HG03378 (cell line): Measurements from ENCODE around the gene FAM149A.

Experiments used
- ATAC-seq: cut with Tn5 transposase; IDR thresholded peaks from one replicate; pipeline ENCODE4 v1.9.1; 2021; ENCODE audit warnings: mild to moderate bottlenecking, moderate library complexity; ENCODE audit not compliant: unreplicated experiment

The FAM149A gene

DNA sequence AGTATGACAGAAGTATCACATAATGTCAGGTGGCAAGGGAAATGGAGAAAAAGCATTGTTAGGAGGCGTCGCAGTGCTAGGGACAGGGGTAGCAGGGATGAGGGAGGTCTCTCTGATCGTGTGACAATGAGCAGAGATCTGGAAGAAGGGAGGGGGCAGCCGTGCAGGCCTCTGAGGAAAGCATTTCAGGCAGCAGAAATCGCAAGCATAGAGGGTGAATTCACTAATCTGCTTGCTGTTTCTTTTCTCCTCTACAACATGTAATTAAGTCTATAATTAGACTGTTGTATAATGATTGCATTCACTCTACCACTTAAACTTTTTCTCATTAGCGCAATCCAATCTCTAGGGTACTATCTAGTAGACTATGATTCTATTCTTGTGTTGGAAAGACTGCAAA, 96.0 kb downstream of the FAM149A start:
- ATAC-seq: no peak

DNA sequence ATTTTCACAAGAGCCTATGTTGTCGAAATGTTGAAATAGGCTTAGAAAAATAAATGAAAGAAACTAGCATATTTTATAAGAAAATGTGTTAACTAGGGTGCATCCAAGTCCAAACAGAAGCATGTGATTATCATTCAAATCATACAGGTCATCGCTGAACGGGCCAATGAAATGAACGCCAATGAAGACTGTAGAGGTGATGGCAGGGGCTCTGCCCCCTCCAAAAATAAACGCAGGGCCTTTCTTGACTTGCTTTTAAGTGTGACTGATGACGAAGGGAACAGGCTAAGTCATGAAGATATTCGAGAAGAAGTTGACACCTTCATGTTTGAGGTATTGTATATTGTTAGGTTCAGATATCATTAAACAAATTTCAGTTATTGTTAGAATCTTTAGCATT, 96.5 kb downstream of the FAM149A start:
- no peak for ATAC-seq

DNA sequence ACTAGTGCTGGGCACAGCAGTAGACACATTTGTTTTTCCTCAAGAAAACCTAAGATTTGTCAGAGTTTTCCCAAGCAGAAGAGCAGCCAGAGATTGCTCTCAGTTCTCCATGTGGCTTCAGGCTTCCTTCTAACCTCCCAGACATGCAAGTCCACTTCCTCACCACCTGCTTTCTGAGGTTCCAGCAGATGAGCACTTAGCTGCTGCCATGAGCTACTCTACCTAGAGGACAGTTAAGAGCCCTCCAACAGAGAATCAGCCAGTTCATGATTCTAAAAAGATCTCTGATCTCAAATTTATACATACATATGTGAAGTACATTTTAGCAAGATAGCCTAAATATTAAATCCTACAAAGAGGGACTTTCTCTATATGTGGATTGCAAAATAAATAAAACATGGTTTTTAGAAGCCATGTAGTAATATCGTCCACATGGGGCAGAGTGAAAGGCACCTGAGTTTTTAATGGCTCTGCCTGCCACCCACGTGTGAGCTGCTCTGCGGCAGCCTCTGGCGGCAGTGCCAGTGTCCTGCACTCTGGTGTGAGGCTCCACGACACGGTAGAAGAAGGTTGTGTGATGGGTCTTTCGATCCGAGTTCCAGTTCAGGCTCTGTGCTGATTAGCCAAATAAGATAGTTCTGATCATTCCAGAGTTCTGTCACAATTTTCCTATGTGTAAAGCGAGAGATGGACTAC, 97.2 kb downstream of the FAM149A start:
- peak; percentile 96 for ATAC-seq

DNA sequence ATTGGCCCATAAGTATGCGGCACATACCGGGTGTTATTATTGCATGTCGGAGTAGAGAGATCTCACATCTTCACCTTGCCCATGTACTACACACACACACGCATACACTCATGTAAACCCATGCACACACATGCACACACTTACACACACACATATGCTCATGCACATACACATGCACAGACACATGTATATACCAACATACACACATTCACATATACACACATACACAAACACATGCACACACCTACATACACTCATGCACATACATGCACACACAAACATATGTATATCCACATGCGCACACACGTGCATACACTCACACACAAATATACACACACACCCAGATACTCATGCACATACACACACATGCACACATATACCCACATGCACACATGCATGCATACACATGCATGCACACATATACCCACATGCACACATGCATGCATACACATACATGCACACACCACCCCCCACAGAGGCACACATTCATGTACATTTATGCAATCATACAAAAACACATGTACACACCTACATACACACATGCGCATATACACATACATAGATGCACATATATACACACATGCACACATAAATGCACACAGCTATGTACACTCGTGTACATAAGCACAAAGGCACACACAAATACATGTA, 98.1 kb downstream of the FAM149A start:
- ATAC-seq: no peak

DNA sequence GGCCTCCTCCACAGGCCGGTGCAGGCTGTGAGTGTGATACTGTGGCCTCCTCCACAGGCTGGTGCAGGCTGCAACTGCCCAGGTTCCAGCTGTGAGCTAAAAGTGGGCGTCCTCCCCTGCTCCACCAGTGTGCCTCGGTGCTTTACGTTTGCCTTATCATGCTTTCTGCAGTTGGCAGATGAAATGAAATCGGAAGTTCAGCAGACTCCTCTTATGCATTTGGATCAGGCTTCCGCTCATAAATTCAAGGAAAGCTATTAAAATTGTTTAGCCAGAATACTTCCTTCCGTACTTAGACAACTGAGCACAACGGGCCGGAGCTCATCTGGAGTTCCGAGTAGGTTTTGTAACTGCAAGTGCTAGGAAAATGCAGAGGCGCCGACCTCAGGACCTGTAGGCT, 98.9 kb downstream of the FAM149A start:
- no peak for ATAC-seq

DNA sequence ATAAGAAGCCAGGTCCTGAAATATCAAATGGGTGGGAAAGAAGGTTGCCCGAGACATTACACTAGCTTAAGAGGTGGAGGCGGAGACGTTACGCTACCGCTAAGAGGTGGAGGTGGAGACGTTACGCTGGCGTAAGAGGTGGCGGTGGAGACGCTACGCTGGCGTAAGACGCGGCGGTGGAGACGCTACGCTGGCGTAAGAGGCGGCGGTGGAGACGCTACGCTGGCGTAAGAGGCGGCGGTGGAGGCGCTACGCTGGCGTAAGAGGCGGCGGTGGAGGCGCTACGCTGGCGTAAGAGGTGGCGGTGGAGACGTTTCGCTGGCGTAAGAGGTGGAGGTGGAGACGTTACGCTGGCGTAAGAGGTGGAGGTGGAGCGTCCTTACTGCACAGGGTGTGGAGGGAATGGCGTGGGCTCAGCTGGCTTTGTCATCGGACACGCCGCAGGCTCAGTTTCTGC, 99.6 kb downstream of the FAM149A start:
- peak; percentile 43 for ATAC-seq

DNA sequence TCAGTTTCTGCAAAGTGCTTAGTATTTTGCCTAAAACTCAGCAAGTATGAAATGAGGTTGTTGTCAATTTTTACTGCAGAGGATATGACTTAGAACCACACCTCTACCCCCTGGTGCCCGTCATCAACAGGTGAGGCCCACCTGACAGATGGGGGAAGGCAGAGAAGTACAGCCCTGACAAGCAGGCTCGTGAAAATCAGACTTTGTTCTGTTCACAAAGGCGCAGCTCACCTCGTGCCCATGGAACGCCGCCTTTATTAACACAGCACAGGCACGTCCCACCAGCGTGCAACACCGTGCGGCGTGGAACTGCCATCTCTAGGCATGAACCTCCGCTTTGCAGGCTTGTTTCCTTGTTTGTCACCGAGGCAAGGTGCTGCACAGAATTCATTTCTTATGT, 100.2 kb downstream of the FAM149A start:
- no peak for ATAC-seq

DNA sequence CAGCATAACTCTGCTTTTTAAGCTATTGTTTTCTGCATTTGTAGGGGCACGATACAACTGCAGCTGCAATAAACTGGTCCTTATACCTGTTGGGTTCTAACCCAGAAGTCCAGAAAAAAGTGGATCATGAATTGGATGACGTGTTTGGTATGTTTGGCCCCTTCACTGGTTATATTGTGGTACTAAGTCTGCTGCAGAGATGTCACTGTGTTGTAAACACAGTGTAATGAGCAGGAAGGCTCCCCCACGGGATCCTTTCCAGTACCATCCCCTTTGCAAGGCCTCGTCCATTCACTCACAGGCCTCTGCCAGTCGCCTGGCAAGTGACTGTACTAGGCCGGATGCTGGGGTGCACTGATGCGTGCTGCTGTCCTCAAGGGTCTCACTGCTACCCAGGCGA, 100.7 kb downstream of the FAM149A start:
- ATAC-seq: no peak

DNA sequence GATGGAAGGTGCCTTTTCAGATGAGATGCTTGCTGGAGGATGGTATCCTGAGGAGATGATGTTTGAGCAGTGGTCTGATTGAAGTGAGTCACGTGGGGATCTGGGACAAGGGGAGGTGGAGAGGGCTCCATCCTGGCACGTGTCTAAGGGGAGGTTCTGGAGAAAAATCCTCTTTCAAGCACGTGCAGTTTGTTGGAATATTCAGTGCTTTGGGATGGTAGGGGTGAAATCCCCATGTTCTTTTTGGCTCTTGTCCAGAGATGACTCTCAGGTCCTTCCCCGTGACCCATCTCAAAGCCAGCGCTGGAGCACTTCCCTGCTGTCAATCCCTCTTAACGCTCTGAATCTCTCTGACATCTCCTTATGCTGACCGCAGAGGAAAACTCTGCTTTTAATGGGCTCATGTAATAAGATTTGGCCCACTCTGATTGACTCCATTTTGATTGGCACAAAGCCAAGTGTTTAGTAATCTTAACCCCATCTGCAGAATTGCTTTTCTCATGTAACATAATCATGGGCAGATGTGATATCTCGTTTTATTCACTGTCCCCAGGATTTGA, 112.0 kb downstream of the FAM149A start:
- ATAC-seq: no peak

DNA sequence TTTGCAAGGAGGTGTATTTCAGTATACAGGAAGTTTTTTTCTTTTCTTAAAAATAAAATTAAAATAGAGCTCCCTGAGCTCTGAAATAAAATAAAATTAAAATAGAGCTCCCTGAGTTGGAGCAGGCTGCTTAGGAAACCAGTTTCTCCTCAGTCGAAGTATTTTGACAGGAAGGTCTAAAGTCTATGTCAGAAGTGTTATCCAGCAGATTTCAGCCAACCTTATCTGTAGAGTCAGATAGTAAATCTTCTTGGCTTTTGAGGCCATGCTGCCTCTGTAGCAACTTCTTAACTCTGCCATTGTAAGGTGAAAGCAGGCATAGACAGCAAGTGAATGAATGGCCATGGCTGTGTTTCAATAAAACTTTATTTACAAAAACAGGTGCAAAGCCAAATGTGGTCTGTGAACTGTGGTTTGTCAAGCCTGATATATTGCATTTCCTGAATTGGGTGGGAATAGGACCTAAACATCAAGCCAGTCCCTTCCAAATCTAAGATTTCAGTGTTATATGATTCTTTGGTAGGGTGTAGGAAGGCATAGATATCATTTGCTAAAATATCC, 113.3 kb downstream of the FAM149A start:
- no peak for ATAC-seq

DNA sequence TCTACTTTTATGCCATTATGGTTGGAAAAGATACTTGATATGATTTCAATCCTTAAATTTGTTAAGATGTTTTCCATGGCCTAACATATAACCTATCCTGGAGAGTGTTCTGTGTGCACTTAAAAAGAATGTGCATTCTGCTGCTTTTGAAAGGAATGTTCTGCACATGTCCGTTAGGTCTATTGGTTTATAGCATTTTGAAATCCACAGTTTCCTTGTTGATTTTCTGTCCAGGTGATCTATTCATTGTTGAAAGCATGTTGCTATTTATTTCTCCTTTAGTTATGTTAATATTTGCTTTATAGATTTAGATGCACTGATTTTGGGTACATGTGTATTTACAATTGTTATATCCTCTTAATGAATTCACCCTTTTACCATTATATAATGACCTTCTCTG, 117.1 kb downstream of the FAM149A start:
- ATAC-seq: no peak
